SK-N-SH (cell line): Measurements from ENCODE around the gene HMGXB3. TPM values are rescaled to one million over a fixed set of nuclear protein-coding genes. Genes with fewer than 3 reads are reported as not detected.

Experiments
- CTCF ChIA-PET: fragments of 300-600, 350-600 bp; formaldehyde crosslinking; extraction: SDS; loops from one replicate; lab custom pipeline; 2021; lab: Yijun Ruan, JAX
- POLR2A ChIA-PET: fragments of 350-600 bp; sonication (Branson Sonifier 250); formaldehyde crosslinking; extraction: SDS; loops from one replicate; lab custom pipeline; 2020; ENCODE audit warnings: antibody characterized with exemption, inconsistent platforms; lab: Yijun Ruan, JAX
- DNase-seq: peaks from one replicate; pipeline ENCODE4 v3.0.0; 2012
- H2AFZ ChIP-seq: fragments of 200-600 bp; sonication (generic); 2 replicates; pipeline ENCODE4 v1.8.1; 2016; ENCODE audit warnings: antibody characterized with exemption, mild to moderate bottlenecking, low read depth
- H3F3A ChIP-seq: fragments of 200-600 bp; sonication (generic); replicated peaks from 2 replicates; pipeline ENCODE3; 2016; ENCODE audit warnings: antibody characterized with exemption, mild to moderate bottlenecking; ENCODE audit not compliant: insufficient read depth
- H3K27ac ChIP-seq, 2 experiments: fragments of 200-500 bp in 1 of 2; fragments of 200-600 bp in 1 of 2; sonication (Bioruptor generic) in 1 of 2; sonication (generic), shearing (Covaris generic) in 1 of 2; 2 replicates each; pipeline versions ENCODE4 v1.5.1 to v1.6.1; 2014 to 2016; ENCODE audit warnings: low read depth in 2 of 2, inconsistent platforms in 1 of 2, low read length in 1 of 2, mild to moderate bottlenecking in 1 of 2, mixed read lengths in 1 of 2
- H3K27me3 ChIP-seq: fragments of 200-600 bp; sonication (generic), shearing (Covaris generic); 2 replicates; pipeline ENCODE4 v1.6.1; 2016; ENCODE audit warnings: mixed run types; ENCODE audit not compliant: insufficient read depth
- H3K36me3 ChIP-seq, 2 experiments: fragments of 200-500 bp in 1 of 2; fragments of 200-600 bp in 1 of 2; sonication (Bioruptor generic) in 1 of 2; sonication (generic) in 1 of 2; replicated peaks in 1 of 2; 2 replicates each; pipeline versions ENCODE3 to v1.5.1; 2014 to 2016; ENCODE audit warnings: low read length in 1 of 2, mild to moderate bottlenecking in 1 of 2; ENCODE audit not compliant: insufficient read depth in 2 of 2, control insufficient read depth in 1 of 2
- H3K4me1 ChIP-seq, 2 experiments: fragments of 200-500 bp in 1 of 2; fragments of 200-600 bp in 1 of 2; sonication (Bioruptor generic) in 1 of 2; sonication (generic), shearing (Covaris generic) in 1 of 2; 2 replicates each; pipeline versions ENCODE4 v1.5.1 to v1.6.1; 2014 to 2016; ENCODE audit warnings: low read depth in 1 of 2, low read length in 1 of 2, mixed run types in 1 of 2; ENCODE audit not compliant: insufficient read depth in 2 of 2, control insufficient read depth in 1 of 2
- H3K4me2 ChIP-seq: fragments of 200-600 bp; sonication (generic), shearing (Covaris generic); 2 replicates; pipeline ENCODE4 v1.6.1; 2017; ENCODE audit warnings: mixed run types
- H3K4me3 ChIP-seq, 2 experiments: fragments of 200-500 bp in 1 of 2; fragments of 200-600 bp in 1 of 2; sonication (Bioruptor generic) in 1 of 2; sonication (generic), shearing (Covaris generic) in 1 of 2; 2 replicates each; pipeline versions ENCODE4 v1.5.1 to v1.8.1; 2014 to 2016; ENCODE audit warnings: low read depth in 2 of 2, inconsistent platforms in 1 of 2, low read length in 1 of 2, mild to moderate bottlenecking in 1 of 2, mixed read lengths in 1 of 2, moderate library complexity in 1 of 2
- H3K79me2 ChIP-seq: fragments of 200-600 bp; sonication (generic); 2 replicates; pipeline ENCODE4 v1.8.1; 2017; ENCODE audit warnings: mild to moderate bottlenecking; ENCODE audit not compliant: insufficient read depth
- H3K9ac ChIP-seq: fragments of 200-600 bp; sonication (generic); 2 replicates; pipeline ENCODE4 v1.6.1; 2017; ENCODE audit warnings: mixed run types
- H3K9me2 ChIP-seq: fragments of 200-600 bp; sonication (generic); 2 replicates; pipeline ENCODE4 v1.6.1; 2017; ENCODE audit warnings: mixed run types
- H3K9me3 ChIP-seq: fragments of 200-600 bp; sonication (generic); 2 replicates; pipeline ENCODE4 v1.6.1; 2017; ENCODE audit warnings: mixed run types, mild to moderate bottlenecking, moderate library complexity
- H4K20me1 ChIP-seq: fragments of 200-600 bp; sonication (generic); 2 replicates; pipeline ENCODE4 v1.6.1; 2017; ENCODE audit warnings: mild to moderate bottlenecking, mixed run types; ENCODE audit not compliant: insufficient read depth
- EZH2phosphoT487 ChIP-seq: fragments of 200-600 bp; sonication (generic); IDR thresholded peaks from 2 replicates; pipeline ENCODE4 v1.6.1; 2017; ENCODE audit warnings: low read depth, mixed run types, mild to moderate bottlenecking, antibody characterized with exemption, moderate library complexity, borderline replicate concordance
- FOXM1 ChIP-seq: IDR thresholded peaks from 2 replicates; pipeline ENCODE4 v1.4.0; 2012; ENCODE audit warnings: low read depth, mild to moderate bottlenecking
- MEF2A ChIP-seq: IDR thresholded peaks from 2 replicates; pipeline ENCODE4 v1.4.0; 2012; ENCODE audit warnings: low read depth, borderline replicate concordance
- MXI1 ChIP-seq: IDR thresholded peaks from 2 replicates; pipeline ENCODE4 v1.6.1; 2012; ENCODE audit warnings: mild to moderate bottlenecking, low read depth, low read length, improper control_type of control experiment
- NFIC ChIP-seq: IDR thresholded peaks from 2 replicates; pipeline ENCODE4 v1.4.0; 2012; ENCODE audit warnings: borderline replicate concordance
- POLR2AphosphoS5 ChIP-seq: IDR thresholded peaks from 2 replicates; pipeline ENCODE4 v1.6.1; 2012; ENCODE audit warnings: low read depth, low read length
- RAD21 ChIP-seq: IDR thresholded peaks from 2 replicates; pipeline ENCODE4 v1.6.1; 2012; ENCODE audit warnings: mild to moderate bottlenecking, low read length
- RCOR1 ChIP-seq: fragments of 150-350 bp; IDR thresholded peaks from 2 replicates; pipeline ENCODE4 v1.6.1; 2017; ENCODE audit warnings: antibody characterized with exemption, low read length
- REST ChIP-seq: IDR thresholded peaks from 2 replicates; pipeline ENCODE4 v1.6.1; 2012; ENCODE audit warnings: mild to moderate bottlenecking, low read depth, low read length, moderate library complexity
- RFX5 ChIP-seq: IDR thresholded peaks from 2 replicates; pipeline ENCODE4 v1.6.1; 2012; ENCODE audit warnings: mild to moderate bottlenecking, improper control_type of control experiment, low read length
- RXRA ChIP-seq: IDR thresholded peaks from 2 replicates; pipeline ENCODE4 v1.4.0; 2012; ENCODE audit warnings: low read depth, mild to moderate bottlenecking, borderline replicate concordance
- SIN3A ChIP-seq: IDR thresholded peaks from 2 replicates; pipeline ENCODE4 v1.6.1; 2012; ENCODE audit warnings: low read depth, mild to moderate bottlenecking, low read length, moderate library complexity, borderline replicate concordance
- SMC3 ChIP-seq: IDR thresholded peaks from 2 replicates; pipeline ENCODE4 v1.6.1; 2012; ENCODE audit warnings: low read depth, low read length, improper control_type of control experiment
- TAF1 ChIP-seq: IDR thresholded peaks from 2 replicates; pipeline ENCODE4 v1.6.1; 2012; ENCODE audit warnings: low read depth, mild to moderate bottlenecking, low read length, moderate library complexity, borderline replicate concordance
- USF1 ChIP-seq: IDR thresholded peaks from 2 replicates; pipeline ENCODE4 v1.4.0; 2012; ENCODE audit warnings: low read depth, borderline replicate concordance
- ZBTB33 ChIP-seq: IDR thresholded peaks from 2 replicates; pipeline ENCODE4 v1.4.0; 2012; ENCODE audit warnings: low read depth, borderline replicate concordance
- polyA plus RNA-seq, 3 experiments: library from polyadenylated mRNA; depleted of rRNA; stranded (reverse); fragments of >200 nt; gene quantifications; 2 replicates each; pipeline ENCODE4 v1.2.3, GENCODE V29; 2012

Gene HMGXB3
- polyA plus RNA-seq, 1 of the 3 experiments (the other 2 are of a cell fraction) = 28.8 TPM

- no peak overlapping the region for H3K4me2 ChIP-seq
- ChIA-PET POLR2A (no interaction called here), CTCF (no interaction called here)
- no peaks in the 10 kb centered on the region for H3K9me3 ChIP-seq
- H2AFZ ChIP-seq = no peak overlapping the region
- no peaks in the 10 kb centered on the region; the same call in 1 of the 2 replicates for H3K27me3 ChIP-seq
- no peak overlapping the region for H3K4me3 ChIP-seq
- no peaks in the 10 kb centered on the region for H3K9me2 ChIP-seq
- no peaks in the 10 kb centered on the region for H3K36me3 ChIP-seq
- H3K4me1 ChIP-seq = no peaks in the 10 kb centered on the region
- H3K79me2 ChIP-seq = no peaks in the 10 kb centered on the region
- TF ChIP-seq REST = no peak
- TF ChIP-seq RXRA = no peak
- no peak for TF ChIP-seq MEF2A
- TF ChIP-seq RAD21 = no peak
- TF ChIP-seq FOXM1 = no peak
- TF ChIP-seq TAF1 = no peak
- no peak for TF ChIP-seq RCOR1
- no peak for TF ChIP-seq ZBTB33
- TF ChIP-seq RFX5 = no peak
- no peak for TF ChIP-seq USF1
- no peak for TF ChIP-seq EZH2phosphoT487
- no peak for TF ChIP-seq SMC3
- TF ChIP-seq SIN3A = no peak
- no peak for TF ChIP-seq POLR2AphosphoS5
- no peak for TF ChIP-seq NFIC
- TF ChIP-seq MXI1 = no peak
- H4K20me1 ChIP-seq = no peaks in the 10 kb centered on the region
- H3F3A ChIP-seq = no peaks in the 10 kb centered on the region
- H3K27ac ChIP-seq = no peak overlapping the region
- DNase-seq = no peak
- no peak overlapping the region for H3K9ac ChIP-seq
These were observed 96.6 kb downstream of the HMGXB3 start for GRCh38 chr5:150097152-150097551.
